Measurements from ENCODE around the gene GNB3.
"Not testable (repeated sequence)": the region's sequence is repeated elsewhere in the genome, so short reads cannot be mapped to it uniquely, and the experiment has no call there.

The GNB3 gene

DNA sequence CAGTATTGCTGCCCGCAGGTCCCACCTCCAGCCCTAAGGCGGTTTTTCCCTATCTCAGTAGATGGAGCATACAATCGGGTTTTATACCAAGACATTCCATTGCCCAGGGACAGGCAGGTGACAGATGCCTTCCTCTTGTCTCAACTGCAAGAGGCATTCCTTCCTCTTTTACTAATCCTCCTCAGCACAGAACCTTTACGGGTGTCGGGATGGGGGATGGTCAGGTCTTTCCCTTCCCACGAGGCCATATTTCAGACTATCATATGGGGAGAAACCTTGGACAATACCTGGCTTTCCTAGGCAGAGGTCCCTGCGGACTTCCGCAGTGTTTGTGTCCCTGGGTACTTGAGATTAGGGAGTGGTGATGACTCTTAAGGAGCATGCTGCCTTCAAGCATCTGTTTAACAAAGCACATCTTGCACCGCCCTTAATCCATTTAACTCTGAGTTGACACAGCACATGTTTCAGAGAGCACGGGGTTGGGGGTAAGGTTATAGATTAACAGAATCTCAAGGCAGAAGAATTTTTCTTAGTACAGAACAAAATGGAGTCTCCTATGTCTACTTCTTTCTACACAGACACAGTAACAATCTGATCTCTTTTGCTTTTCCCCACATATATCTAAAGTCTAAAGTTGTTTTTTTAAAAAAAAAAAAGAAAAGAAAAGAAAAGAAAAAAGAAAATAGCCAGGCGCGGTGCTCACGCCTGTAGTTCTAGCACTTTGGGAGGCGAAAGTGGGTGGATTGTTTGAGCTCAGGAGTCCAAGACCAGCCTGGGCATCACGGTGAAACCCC lies 45.7 kb downstream of the GNB3 start:
- not testable (repeated sequence) for DNase-seq

- DNase-seq: no peak
These were observed 46.7 kb downstream of the GNB3 start for GRCh38 chr12:6887460-6887859.

GRCh38 chr12:6888360-6888759 lies 47.6 kb downstream of the GNB3 start:
- no peak for DNase-seq

DNA sequence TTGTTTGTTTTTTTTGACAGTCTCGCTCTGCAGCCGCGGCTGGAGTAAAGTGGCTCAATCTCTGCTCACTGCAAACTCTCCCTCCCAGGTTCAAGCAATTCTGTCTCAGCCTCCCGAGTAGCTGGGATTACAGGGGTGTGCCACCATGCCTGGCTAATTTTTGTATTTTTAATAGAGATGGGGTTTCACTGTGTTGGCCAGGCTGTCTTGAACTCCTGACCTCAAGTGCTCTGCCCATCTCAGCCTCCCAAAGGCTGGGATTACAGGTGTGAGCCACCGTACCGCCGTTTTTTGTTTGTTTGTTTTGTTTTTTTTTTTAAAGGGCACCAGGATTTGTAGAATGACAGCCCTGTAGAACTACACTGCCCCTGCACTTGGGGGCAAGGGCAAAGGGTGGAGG lies 48.1 kb downstream of the GNB3 start:
- DNase-seq: not testable (repeated sequence)

DNA sequence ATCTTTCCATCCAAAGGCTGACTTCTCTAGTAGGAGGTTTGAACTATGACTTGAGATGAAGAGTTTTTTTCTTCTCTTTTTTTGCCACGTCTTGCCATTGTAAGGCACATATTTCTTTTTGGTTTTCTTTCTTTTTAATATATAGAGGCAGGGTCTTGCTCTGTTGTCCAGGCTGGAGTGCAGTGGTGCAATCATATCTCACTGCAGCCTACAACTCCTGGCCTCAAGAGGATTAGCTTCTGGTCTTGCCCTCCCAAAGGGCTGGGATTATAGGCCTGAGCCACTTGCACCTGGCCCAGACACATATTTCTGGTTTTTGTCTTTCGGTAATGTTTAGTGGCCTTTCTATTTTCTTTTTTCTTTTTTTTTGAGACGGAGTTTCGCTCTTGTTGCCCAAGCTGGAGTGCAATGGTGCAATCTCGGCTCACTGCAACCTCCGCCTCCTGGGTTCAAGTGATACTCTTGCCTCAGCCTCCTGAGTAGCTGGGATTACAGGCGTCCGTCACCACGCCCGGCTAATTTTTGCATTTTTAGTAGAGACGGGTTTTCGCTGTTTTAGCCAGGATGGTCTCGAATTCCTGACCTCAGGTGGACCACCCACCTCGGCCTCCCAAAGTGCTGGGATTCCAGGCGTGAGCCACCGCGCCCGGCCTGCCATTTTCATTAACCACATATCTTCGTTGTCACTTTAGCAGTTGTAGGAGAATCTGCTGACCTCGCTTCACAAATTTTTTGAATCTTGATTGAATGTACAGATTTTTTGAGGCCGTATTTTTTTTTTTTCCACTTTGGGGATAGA lies 49.2 kb downstream of the GNB3 start:
- not testable (repeated sequence) for DNase-seq

GRCh38 chr12:6890789-6891645 lies 50.3 kb downstream of the GNB3 start:
- DNase-seq: peak; percentile 98 to 99

GRCh38 chr12:6891646-6892001 lies 50.9 kb downstream of the GNB3 start:
- peak in 1 of 2 experiments; percentile 48 for DNase-seq

GRCh38 chr12:6892683-6893082 lies 52.0 kb downstream of the GNB3 start:
- DNase-seq: not testable (repeated sequence)

DNA sequence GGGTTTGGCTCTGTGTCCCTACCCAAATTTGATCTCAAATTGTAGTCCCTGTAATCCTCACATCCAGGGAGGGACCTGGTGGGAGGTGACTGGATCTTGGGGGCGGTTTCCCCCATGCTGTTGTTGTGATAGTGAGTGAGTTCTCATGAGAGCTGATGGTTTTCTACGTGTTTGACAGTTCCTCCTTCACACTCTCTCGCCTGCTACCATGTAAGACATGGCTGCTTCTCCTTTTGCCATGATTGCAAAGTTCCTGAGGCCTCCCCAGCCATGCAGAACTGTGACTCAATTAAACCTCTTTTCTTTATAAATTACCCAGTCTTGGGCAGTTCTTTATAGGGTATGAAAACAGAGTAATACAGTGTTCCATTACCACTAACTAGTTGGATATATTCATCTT lies 53.6 kb downstream of the GNB3 start:
- DNase-seq: no peak

Measured in activated T-cell treated with anti-CD3 and anti-CD28 coated beads, Interleukin-2, amount 50 U/mL, for 48 hours (primary cell).